ENCODE measurements around the gene PFDN6. TPM values are rescaled to one million over a fixed set of nuclear protein-coding genes. Genes with fewer than 3 reads are reported as not detected.
A peak's percentile ranks its signal among the peaks of the same experiment; 100 is the strongest.

Gene PFDN6
- total RNA-seq, result 38.7 to 43.0 TPM (median 39.9 TPM) in 3 replicates

GRCh38 chr6:33288921-33289783 is at the start of gene PFDN6, which contains the start of gene WDR46:
Gene PFDN6 (plus strand): TSS chr6:33289601. CDS start chr6:33289857, 256 bp downstream.
Gene WDR46 (minus strand): TSS chr6:33289239. CDS start chr6:33289170, 69 bp downstream.
- H3K4me3 Mint-ChIP-seq, result peak within 1 kb of the TSS; percentile 99
- H3K36me3 Mint-ChIP-seq, result peaks cover 12% of the 10 kb centered on the region
- H3K4me1 Mint-ChIP-seq, result peaks cover 29% of the 10 kb centered on the region
- H3K9me3 Mint-ChIP-seq, result no peaks in the 10 kb centered on the region
- DNase-seq (ENCODE audit: low spot score in 2 of 2, unreplicated experiment in 2 of 2), result peak in 1 of 2 experiments; percentile 75
- no peaks in the 10 kb centered on the region for H3K27me3 Mint-ChIP-seq (ENCODE audit: low read depth)
- peak within 1 kb of the TSS; percentile 99 for H3K27ac Mint-ChIP-seq
- TF ChIP-seq, protein P1, sequence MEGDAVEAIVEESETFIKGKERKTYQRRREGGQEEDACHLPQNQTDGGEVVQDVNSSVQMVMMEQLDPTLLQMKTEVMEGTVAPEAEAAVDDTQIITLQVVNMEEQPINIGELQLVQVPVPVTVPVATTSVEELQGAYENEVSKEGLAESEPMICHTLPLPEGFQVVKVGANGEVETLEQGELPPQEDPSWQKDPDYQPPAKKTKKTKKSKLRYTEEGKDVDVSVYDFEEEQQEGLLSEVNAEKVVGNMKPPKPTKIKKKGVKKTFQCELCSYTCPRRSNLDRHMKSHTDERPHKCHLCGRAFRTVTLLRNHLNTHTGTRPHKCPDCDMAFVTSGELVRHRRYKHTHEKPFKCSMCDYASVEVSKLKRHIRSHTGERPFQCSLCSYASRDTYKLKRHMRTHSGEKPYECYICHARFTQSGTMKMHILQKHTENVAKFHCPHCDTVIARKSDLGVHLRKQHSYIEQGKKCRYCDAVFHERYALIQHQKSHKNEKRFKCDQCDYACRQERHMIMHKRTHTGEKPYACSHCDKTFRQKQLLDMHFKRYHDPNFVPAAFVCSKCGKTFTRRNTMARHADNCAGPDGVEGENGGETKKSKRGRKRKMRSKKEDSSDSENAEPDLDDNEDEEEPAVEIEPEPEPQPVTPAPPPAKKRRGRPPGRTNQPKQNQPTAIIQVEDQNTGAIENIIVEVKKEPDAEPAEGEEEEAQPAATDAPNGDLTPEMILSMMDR (IDR thresholded peaks at IDR 0.05; ENCODE audit: unreplicated experiment), result no peak

- H3K27me3 Mint-ChIP-seq (ENCODE audit: low read depth), result peaks cover 48% of the 10 kb centered on the region
Observed at GRCh38 chr6:33241968-33242367, 47.4 kb upstream of the PFDN6 start.

DNA sequence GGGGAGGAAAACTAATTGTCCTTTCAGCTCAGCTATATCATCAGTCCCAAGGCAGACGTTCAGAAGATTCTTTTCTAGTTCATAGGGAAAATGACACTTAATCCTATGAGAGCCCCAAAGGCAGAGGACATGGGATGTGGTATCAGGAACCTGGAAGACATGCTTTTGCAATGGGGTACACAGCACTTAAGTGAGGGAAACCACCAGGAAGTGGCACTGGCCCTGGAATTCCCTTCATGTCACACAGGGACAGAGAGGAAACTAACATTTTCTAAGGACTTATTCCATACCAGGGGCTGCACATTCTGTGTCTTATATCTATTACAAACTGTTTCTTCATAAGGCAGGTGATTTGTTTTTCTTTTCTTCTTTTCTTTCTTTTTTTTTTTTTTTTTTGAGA is 45.9 kb upstream of the PFDN6 start:
- H3K36me3 Mint-ChIP-seq, result no peaks in the 10 kb centered on the region
- no peak overlapping the region for H3K4me3 Mint-ChIP-seq
- H3K9me3 Mint-ChIP-seq, result no peaks in the 10 kb centered on the region
- H3K27ac Mint-ChIP-seq, result no peak overlapping the region
- peaks cover 5% of the 10 kb centered on the region for H3K4me1 Mint-ChIP-seq
- no peak for DNase-seq (ENCODE audit: low spot score in 2 of 2, unreplicated experiment in 2 of 2)
- TF ChIP-seq, protein P1 (IDR thresholded peaks at IDR 0.05; ENCODE audit: unreplicated experiment), result no peak
- H3K27me3 Mint-ChIP-seq (ENCODE audit: low read depth), result peaks cover 48% of the 10 kb centered on the region

More at GRCh38 chr6:33241968-33242367, 47.4 kb upstream of the PFDN6 start:
- TF ChIP-seq, protein P1 (IDR thresholded peaks at IDR 0.05; ENCODE audit: unreplicated experiment), result no peak
- no peaks in the 10 kb centered on the region for H3K9me3 Mint-ChIP-seq
- no peaks in the 10 kb centered on the region for H3K4me1 Mint-ChIP-seq
- H3K36me3 Mint-ChIP-seq, result no peaks in the 10 kb centered on the region
- DNase-seq (ENCODE audit: low spot score in 2 of 2, unreplicated experiment in 2 of 2), result no peak
- no peak overlapping the region for H3K4me3 Mint-ChIP-seq
- H3K27ac Mint-ChIP-seq, result no peak overlapping the region

DNA sequence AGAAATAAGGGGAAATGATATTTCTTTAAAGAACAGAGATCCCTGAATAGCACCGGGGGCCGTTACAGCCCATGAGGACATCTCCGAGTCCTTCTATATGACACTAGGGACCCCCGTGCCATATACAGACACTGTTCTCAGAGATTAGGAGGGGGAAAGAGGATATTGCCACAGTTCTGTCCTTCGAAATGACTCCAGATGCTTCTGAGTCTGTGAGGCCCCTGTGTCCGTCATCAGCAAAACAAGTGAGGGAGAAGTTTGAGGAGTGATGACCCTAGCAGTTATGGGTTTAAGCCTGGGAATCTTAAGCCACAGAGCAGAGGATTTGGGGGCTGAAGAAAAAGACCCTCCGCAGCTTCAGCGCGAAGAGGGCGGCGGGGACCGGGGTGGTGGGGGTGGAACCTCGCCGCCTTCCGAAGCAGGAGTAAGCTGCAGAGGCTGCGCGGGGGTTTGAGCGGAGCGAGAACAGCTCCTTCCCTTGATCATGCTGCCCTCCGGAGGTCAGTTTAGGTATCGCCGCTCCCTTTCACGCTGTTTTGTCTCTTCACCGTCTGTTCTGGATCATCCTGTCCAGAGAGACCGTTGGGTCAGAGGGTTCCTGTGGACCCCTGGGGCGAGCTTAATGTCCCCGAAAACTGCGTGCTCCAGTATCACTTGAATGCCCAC is 41.3 kb upstream of the PFDN6 start:
- Mint-ChIP-seq H3K4me1 (peaks cover 18% of the 10 kb centered on the region), H3K27me3 (ENCODE audit: low read depth) (peaks cover 19% of the 10 kb centered on the region), H3K9me3 (no peaks in the 10 kb centered on the region), H3K36me3 (peaks cover 21% of the 10 kb centered on the region), H3K4me3 (peak overlapping the region; percentile 81), H3K27ac (peak overlapping the region; percentile 71)
- TF ChIP-seq, protein P1 (IDR thresholded peaks at IDR 0.05; ENCODE audit: unreplicated experiment), result peak; percentile 85
- DNase-seq (ENCODE audit: low spot score in 2 of 2, unreplicated experiment in 2 of 2), result peak; percentile 81 to 94

GRCh38 chr6:33248643-33248931 is 40.8 kb upstream of the PFDN6 start:
- Mint-ChIP-seq H3K27me3 (ENCODE audit: low read depth) (peaks cover 14% of the 10 kb centered on the region), H3K4me3 (peak overlapping the region; percentile 81), H3K27ac (peak overlapping the region; percentile 71), H3K9me3 (no peaks in the 10 kb centered on the region), H3K4me1 (peaks cover 18% of the 10 kb centered on the region), H3K36me3 (peaks cover 21% of the 10 kb centered on the region)
- TF ChIP-seq, protein P1 (IDR thresholded peaks at IDR 0.05; ENCODE audit: unreplicated experiment), result peak; percentile 49
- no peak for DNase-seq (ENCODE audit: low spot score in 2 of 2, unreplicated experiment in 2 of 2)
